GM12892 (cell line): Measurements from ENCODE around the gene UBE2M.
A peak's percentile ranks its signal among the peaks of the same experiment; 100 is the strongest.

Experiments
- DNase-seq: peaks from one replicate; pipeline ENCODE4 v3.0.0; 2011; ENCODE audit not compliant: insufficient read length
- FAIRE-seq: peaks from 2 replicates; lab custom pipeline; 2011; peaks lifted over from hg19 to GRCh38; lab: Jason Lieb, UNC
- POLR2A ChIP-seq: IDR thresholded peaks from 2 replicates; pipeline ENCODE4 v1.6.1; 2011; ENCODE audit warnings: low read depth, low read length, control low read depth
- POLR2AphosphoS5 ChIP-seq: IDR thresholded peaks from 2 replicates; pipeline ENCODE4 v1.6.1; 2011; ENCODE audit warnings: low read depth, low read length, control low read depth
- TAF1 ChIP-seq: IDR thresholded peaks from 2 replicates; pipeline ENCODE4 v1.6.1; 2011; ENCODE audit warnings: low read depth, mild to moderate bottlenecking, control low read depth, low read length, borderline replicate concordance

The UBE2M gene

DNA sequence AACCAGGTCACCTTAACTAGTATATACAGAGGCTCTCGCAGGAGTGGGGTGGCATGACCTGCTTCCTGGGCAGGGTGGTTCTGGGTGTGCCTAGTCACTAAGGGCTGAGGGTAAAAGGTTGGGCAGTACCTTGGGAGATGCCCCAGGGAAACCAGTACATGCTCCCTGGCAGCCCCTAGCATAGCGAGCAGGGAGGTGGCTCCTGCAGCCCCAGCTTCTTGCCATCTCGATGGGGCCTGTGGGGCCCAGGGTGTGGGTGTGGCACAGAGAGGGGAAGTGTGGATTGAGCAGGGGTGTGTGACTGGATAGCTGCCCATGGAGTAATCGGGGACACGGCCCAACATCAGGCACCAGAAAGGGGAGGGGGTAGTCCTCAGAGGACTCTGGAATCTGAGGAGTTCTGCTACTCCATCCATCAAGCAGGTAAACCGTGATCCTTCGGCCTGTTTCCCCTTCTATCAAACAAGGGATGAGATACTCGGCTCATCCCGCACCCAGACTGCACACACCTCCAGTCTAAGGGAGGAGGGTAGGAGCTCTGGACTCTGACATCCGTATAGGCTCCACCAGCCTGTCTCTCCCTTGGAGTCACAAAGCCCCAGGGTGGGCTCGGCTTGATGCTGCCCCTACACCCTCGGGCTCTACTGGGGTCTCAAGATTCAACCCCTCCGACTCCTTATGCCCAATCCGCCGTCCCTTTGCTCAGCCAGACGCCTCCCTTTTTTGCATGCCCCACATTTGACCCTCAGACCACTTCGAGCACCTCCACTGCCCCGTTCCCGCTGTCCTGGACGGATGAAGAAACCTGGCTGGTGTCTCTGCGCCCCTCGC lies 39.9 kb downstream of the UBE2M start:
- TF ChIP-seq TAF1 (no peak), POLR2AphosphoS5 (no peak), POLR2A (no peak)
- DNase-seq, result no peak
- FAIRE-seq, result peak; percentile 36

DNA sequence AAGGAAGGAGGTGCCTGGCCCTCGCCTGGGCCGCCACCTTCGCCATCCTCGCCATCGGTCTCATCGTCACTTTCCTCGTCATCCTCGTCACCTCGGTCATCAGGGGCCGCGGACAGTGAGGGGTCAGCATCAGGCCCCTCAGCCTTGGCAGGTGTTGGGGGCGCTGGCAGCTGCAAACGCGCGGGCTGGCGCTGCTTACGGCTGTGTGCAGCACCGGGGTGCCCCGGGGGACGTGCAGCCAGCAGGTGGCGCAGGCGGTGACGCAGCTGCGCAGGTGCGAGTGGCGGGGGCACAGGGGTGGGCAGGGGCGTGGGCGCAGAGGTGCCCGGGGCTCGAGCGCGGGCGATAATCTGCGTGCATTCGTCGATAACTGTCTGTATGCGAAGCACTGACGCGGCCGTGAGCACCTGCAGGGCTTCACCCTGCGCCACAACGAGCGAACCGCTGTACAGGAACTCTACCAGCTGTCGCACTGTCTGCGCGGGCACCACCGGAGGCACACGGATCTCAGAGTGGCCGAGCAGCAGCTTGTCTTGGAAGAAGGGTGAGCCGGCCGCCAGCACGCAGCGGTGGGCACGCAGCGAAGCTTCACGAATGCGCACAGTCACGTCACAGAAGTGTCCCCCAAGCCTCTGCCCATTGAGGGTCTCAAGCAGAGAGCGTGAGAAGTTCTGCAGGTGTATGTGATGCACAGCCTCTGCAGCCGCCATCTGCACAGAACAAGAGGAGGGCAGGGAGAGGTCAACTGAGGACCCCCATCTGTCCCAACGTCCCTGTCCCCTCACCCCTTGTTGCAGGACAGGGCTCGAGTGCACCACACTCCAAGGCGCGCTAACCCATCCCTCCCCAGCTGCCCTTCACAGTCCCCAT lies 41.2 kb downstream of the UBE2M start:
- DNase-seq (no peak), FAIRE-seq (no peak)
- no peak for TF ChIP-seq TAF1
- TF ChIP-seq POLR2A, result no peak
- no peak for TF ChIP-seq POLR2AphosphoS5

DNA sequence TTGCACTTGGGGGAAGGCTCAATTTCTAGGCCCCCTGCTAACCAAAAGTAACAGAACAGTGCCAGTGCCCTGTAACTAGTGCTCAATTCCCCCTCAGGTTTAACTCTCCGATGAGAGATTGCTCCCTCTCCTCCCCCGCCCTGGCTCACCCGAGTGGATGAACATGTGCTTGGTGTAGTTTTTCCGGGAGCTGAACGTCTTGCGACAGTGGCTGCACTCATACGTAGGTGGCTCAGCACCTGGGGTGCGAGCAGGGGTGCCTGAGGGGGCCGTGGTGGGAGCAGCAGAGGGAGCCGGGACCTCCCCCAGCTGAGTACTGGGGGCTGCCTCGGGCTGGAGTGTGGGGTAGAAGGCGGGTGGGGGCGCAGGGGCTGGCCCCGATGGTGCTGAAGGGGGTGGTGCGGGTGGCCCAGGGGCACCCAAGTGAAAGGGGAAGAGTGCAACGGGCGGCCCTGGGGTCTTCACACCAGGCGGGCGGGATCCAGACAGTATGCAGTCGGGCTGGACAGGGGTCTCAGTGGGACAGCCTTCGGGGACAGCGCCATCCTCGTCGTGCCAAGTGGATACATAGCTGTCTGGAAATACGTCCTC lies 42.1 kb downstream of the UBE2M start:
- TF ChIP-seq TAF1 (no peak), POLR2AphosphoS5 (no peak), POLR2A (no peak)
- DNase-seq (no peak), FAIRE-seq (no peak)

DNA sequence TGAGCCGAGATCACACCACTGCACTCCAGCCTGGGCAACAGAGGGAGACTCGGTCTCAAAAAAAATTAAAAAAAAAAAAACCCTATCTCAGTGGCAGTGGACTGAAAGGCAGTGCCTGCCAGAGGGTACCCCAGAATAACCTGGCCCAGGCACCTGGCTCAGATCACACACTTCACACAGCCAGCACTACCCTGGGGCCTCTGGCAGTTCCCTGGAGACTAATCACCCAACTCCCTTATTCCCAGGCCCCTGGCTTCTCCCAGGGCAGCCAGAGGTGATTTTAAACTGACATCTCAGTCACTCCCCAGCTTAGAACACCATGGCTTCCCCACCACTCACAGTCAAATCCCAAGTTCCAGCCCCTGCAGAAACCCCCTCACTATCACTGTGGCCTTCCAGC lies 43.2 kb downstream of the UBE2M start:
- no peak for DNase-seq
- TF ChIP-seq POLR2A, result no peak
- no peak for TF ChIP-seq TAF1
- no peak for TF ChIP-seq POLR2AphosphoS5
- no peak for FAIRE-seq

- no peak for FAIRE-seq
- no peak for DNase-seq
- TF ChIP-seq TAF1, result no peak
Observed at GRCh38 chr19:58514564-58515022, 43.8 kb downstream of the UBE2M start.

DNA sequence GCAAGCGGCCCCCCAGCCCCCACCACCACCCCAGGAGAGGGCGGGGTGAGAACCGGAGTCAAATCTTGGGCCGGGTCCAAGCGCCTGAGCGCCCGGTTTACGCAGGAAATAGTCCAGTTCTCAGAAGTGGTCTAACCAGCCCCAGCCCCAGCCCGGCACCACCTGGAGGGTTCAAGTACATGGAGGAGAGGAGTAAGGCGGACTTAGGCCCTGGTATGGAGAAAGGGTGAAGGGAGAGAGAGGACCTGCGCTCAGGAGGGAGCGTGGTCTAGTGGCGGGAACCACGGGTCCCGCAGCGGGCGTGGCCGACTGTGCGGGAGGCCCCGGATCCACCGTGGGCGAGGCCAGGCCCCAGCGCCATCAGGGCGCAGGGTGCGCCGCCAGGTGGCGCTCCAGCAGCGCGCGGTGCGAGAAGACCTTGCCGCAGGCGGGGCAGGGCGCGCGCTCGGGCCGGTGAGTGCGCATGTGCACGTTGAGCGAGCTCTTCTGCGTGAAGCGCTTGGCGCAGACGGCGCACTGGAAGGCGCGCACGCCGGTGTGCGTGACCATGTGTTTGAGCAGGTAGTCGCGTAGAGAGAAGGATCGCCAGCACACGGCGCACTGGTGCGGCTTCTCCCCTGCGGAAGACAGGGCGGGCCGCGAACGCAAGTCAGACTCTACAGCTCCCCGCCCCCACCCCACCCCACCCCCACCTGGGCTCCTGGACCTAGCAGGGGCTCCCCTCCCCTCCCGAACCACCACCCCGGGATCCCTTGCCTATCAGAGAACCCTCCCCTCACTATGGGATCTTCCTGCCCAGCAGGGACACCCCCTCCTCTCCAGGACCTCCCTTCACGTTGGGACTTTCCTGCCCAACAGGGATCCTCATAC lies 44.5 kb downstream of the UBE2M start:
- DNase-seq, result peak; percentile 98

DNA sequence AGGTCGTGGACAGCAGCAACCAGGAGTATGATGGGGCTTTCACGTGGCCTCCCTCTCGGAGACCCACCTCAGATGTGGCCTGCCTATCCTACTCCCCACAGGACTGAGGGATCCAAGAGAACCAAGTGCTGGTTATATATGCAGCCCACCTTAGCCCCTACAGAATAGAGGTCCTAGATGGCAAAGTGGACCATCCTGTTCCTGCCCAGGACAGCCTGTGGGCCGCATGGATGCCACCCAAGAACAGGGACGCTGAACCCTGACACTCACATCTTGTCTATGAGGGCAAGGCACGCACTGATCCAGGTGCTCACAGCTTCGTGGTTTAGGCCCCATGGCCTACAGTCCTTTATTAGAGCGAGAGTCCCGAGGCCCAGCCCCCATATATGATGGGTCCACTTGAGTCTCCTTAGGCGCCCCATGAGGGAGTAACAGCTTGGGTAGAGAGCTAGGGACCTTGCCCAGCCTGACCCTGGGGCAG lies 45.2 kb downstream of the UBE2M start:
- FAIRE-seq (no peak), DNase-seq (no peak)

More for the DNA sequence above, 44.5 kb downstream of the UBE2M start:
- FAIRE-seq, result peak; percentile 100
- TF ChIP-seq POLR2A, result peak; percentile 93
- TF ChIP-seq POLR2AphosphoS5, result peak; percentile 86
- TF ChIP-seq TAF1, result peak; percentile 28; the same call in 1 of the 2 replicates

GRCh38 chr19:58511353-58512208 lies 46.8 kb downstream of the UBE2M start, which contains the start of gene SLC27A5:
SLC27A5 (minus strand) TSS chr19:58511992; CDS start chr19:58511955, 37 bp downstream.
- DNase-seq (no peak), FAIRE-seq (no peak)
- TF ChIP-seq POLR2A (no peak), POLR2AphosphoS5 (no peak), TAF1 (no peak)

More for the DNA sequence above, 45.2 kb downstream of the UBE2M start:
- TF ChIP-seq POLR2A, result no peak
- no peak for TF ChIP-seq TAF1
- no peak for TF ChIP-seq POLR2AphosphoS5

DNA sequence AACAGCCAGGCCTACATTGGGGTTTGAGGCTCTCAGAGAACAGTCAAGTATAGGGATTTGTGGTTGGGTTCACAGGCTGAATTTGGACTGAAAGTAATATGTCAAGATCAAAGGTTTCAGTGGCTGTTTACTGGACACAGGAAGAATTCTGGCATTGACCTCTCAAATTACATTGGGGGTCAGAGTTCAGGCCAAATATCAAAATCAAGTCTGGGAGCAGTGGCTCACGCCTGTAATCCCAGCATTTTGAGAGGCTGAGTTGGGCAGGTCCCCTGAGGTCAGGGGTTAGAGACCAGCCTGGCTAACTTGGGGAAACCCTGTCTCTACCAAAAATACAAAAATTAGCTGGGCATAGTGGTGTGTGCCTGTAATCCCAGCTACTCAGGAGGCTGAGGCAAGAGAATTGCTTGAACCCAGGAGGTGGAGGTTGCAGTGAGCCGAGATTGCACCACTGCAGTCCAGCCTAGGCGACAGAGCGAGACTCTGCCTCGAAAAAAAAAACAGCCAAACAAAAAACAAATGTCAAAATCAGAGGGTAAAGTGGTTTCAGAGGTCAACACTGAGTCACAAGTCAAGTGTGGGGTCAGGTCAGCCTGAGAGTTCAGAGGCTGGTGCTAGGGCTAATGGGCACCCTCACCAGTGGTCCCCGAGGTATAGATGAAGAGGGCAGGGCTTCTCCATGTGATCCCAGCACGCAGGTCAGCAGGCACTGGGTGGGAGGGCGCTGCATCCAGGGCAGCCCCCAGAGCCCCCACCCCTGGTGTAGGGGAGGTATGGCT lies 48.1 kb downstream of the UBE2M start:
- DNase-seq, result no peak
- no peak for TF ChIP-seq TAF1
- no peak for TF ChIP-seq POLR2A
- TF ChIP-seq POLR2AphosphoS5, result no peak
- no peak for FAIRE-seq
